GM15510 (cell line): ENCODE data around the gene POLR3F.
A peak's percentile ranks its signal among the peaks of the same experiment; 100 is the strongest.

Experiments used
- POLR2A ChIP-seq: IDR thresholded peaks from 3 replicates; pipeline ENCODE4 v1.6.1; 2011; ENCODE audit warnings: borderline replicate concordance; ENCODE audit not compliant: insufficient read length; ENCODE audit errors: extremely low read depth

POLR3F gene

DNA sequence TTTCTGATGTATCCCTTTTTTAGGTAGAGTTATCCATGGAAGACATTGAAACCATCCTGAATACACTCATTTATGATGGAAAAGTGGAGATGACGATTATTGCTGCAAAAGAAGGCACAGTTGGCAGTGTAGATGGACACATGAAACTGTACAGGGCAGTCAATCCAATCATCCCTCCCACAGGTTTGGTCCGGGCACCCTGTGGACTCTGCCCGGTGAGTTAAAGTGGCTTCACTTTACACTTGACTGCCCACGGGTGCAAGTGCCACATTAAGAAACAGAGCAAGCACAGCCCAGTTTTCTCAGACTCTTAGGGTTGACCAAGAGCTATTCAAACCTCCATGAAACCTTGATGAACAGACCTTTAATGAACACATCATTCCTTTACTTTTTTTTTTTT is 14.4 kb downstream of the POLR3F start:
- TF ChIP-seq POLR2A, result no peak

DNA sequence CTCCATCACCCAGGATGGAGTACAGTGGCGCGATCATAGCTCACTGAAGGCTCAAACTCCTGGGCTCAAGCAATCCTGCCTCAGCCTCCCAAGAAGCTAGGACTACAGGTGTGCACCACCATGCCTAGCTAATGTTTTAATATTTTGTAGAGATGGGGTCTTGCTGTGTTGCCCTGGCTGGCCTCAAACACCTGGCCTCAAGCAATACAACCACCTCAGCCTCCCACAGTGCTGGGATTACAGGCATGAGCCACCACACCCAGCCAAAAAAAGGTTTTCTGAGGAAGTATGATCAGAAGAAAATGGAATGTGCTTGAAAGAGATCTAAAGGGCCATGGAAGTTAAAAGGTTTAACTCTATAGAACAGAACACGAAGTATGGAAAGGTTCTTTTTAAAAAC is 21.1 kb downstream of the POLR3F start:
- TF ChIP-seq POLR2A, result no peak

DNA sequence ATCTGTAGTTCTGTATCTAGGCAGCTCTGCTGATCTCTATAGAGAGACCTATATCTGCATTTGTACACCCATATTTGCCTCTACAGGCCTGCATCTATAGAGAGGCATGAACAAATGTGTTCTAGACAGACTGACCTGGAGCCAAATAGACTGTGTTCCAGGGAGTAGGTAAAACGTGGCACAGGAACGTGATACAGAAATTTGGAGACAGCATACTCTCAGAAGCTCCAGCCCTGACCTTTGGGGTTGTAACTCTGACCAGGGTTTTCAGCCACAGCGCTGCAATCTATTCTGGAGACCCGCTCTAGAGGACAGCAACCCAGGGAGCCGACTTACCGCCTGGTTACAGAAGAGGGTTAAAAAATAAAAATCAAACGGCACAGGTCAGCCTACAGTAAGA is 28.9 kb downstream of the POLR3F start:
- no peak for TF ChIP-seq POLR2A

- TF ChIP-seq POLR2A, result peak; percentile 66
Observed at GRCh38 chr20:18496740-18497592, 29.8 kb downstream of the POLR3F start, which contains the start of gene RBBP9. Gene RBBP9 (minus strand): TSS chr20:18497225. CDS start chr20:18497167, 58 bp downstream.

DNA sequence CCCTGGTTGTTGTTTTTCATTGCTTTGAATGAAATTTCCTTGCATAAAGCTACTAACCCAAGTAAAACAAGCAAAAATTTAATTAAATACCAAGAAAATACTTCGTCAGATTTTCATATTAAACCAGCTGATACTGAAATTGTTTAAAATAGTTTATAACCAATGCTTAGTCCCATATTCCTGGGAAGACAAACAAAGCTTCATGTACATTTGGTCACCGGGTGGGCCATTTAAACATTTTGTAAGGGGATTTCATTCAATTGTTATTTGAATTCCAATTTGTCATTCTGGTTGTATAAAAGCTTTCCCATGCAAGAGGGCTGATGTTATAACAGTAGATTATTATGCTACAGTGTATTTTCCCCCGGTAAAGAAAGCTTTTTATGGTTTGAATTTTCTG is 30.4 kb downstream of the POLR3F start:
- TF ChIP-seq POLR2A, result no peak

DNA sequence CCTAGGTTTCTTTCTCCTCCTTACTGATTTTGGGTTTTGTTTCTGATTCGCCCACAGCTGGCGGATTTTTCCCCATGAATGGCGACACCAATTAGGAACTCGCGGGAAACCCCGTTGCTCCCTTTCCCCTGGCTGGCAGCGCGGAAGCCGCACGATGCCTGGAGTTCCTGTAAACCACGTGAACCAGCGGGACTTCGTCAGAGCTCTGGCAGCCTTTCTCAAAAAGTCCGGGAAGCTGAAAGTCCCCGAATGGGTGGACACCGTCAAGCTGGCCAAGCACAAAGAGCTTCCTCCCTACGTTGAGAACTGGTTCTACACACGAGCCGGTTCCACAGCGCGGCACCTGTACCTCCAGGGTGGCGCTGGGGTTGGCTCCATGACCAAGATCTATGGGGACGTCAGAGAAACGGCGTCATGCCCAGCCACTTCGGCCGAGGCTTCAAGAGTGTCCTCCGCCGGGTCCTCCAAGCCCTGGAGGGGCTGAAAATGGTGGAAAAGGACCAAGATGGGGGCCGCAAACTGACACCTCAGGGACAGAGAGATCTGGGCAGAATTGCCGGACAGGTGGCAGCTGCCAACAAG is 37.4 kb downstream of the POLR3F start:
- no peak for TF ChIP-seq POLR2A

GRCh38 chr20:18506744-18507143 is 39.6 kb downstream of the POLR3F start:
- no peak for TF ChIP-seq POLR2A

DNA sequence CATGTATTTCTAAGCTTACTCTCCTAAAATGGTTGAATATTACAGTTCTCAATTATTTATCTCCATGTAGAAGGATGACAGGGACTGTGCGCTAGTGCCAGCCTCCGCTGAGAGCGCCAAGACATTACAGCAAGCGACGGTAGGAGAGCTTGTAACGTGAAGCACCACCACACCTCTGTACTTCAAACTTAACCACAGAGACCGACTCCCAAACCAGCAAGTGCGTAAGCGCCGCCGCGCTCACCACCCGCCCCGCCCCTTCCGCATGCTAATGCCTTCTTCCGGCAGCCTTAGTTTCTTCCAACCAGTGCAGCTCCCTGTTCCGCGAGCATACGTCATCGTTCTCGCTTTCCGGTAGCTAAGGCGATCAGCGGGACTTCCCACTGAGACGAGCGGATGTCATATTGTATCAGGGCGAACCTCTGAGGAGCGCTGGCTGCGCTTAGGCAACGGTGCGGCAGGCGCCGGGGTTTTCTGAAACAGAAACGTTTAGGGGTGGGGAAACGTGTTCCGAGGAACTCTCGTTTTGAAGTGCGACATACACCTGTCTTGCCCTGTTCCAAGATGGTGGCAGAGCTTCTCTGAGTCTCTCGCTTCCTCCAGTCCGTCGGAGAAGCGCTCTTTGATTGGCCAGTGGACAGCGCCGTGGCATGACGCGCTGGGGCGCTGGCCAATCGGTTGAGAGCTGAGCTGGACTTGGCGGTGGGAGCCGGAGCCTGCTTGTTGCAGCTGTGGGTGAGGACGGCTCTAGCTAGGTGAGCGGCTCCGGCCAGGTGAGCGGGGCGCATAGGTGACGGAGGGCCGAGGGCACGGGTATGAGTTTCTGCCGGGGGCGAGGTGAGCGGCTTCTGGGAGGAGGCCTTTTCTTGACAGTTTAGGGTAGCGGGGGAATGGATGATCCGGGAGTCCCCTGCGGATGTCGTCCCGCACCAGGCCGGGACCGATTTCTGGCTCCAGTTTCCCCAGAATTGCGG is 40.3 kb downstream of the POLR3F start, which contains the start of gene SEC23B:
SEC23B (plus strand) TSS at position 723 of the 974 bp plus-strand sequence. CDS start 2,896 bp downstream, outside the sequence.
- TF ChIP-seq POLR2A, result peak; percentile 67

DNA sequence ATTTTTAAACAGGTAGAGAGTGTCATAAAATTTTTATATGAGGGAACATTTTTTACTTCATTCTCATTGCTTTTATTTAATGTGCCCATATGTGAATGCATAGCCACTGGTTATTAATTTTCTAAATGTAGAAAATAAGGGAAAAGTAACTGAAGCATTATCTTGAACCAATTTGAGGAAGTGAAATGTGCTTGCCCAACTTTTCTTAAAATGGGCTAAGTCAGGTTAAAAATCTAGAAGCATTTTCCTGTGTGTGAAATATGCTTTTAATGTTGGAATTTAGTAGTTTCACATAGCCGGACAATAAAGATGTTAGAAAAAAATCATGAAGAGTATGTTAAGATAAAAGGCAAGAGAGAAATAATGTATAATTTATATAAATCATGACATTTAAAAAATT is 44.4 kb downstream of the POLR3F start:
- TF ChIP-seq POLR2A, result no peak

GRCh38 chr20:18513208-18513607 is 46.0 kb downstream of the POLR3F start:
- TF ChIP-seq POLR2A, result no peak

DNA sequence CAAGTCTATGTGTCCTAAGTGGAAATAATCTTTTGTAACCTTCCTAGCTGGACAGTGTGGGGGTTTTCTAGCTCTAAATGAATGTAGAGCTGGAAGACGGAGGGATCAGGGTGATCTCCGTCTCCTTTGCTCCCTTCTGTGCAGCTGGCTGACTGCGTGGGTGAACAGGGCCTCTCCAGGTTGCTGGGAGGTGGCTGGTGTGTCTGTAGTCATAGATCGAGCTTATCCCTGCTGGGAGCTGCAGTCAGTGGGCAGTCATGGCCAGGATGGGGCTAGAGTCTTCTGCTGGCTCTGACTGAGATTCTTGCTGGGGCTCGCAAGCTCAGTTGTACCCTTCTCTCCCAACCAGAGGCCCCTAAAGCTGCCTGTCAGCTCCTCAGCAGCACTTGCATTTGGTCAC is 46.9 kb downstream of the POLR3F start:
- no peak for TF ChIP-seq POLR2A

GRCh38 chr20:18515973-18516372 is 48.8 kb downstream of the POLR3F start:
- no peak for TF ChIP-seq POLR2A

- TF ChIP-seq POLR2A, result no peak
Observed at GRCh38 chr20:18523066-18523465, 55.9 kb downstream of the POLR3F start.

GRCh38 chr20:18524646-18525045 is 57.5 kb downstream of the POLR3F start:
- no peak for TF ChIP-seq POLR2A

- no peak for TF ChIP-seq POLR2A
Observed at GRCh38 chr20:18527339-18527738, 60.1 kb downstream of the POLR3F start.
